ENCODE measurements around the gene RING1. TPM values are rescaled to one million over a fixed set of nuclear protein-coding genes. Genes with fewer than 3 reads are reported as not detected.

The RING1 gene
- total RNA-seq, 8 experiments from 2014 or later = 17.2 to 43.0 (median 34.5) TPM

DNA sequence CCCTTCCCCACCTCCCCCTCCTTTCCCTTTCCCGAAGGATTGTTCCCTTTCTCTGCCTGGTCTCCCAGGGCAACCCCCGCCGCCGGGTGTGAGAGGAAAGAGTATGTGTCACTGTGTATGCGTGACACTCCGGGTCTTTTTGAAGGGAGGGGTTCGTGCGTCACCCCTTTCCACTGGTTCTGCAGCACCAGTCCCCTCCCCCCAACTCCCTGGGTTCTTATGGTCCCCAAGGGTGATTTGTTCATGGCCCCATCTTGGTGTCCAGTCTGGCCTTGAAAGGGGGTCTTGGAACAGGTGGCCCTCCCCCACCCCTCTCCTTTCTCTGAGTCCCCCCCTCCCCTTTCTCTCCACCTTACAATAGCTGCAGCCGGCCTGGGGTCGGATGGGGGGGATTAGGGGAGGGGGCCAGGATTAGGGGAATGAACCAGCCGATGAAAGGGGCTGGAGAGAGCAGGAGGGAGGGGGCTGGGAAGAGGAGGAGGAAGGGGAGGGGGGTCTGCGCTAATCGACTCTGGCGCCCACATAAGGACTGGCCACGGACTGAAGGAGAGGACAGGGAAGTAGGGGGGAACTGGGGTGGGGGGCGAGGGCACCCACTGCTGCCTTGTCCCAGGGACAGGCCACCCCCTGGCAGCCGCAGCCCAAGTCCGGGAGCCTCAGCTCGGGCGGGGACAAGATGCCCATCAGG lies 1.3 kb upstream of the RING1 start:
- in situ Hi-C loops (cut with MboI; ENCODE audit: low pct_unique_long_range_greater_than_20kb in 2 of 9, low sequenced_read_pairs in 9 of 9, unreplicated experiment in 9 of 9) = no loop called here
- peak in 7 of 8 experiments; percentile 7 to 67 (median 63) for ATAC-seq (replicated peaks in 6 of 8)
- WGBS, 10 experiments = 0% methylated on average over 1 of the region's 20 CpGs; no CpG with 5 or more reads in 9 of the 10 experiments
- H3K27ac ChIP-seq = peak overlapping the region; percentile 95 to 99
- peak overlapping the region; percentile 80 to 93 (median 84) for H3K4me3 ChIP-seq
- H3K4me1 ChIP-seq (replicated peaks in 1 of 2) = peaks cover 28 to 36% of the 10 kb centered on the region in 2 donors

DNA sequence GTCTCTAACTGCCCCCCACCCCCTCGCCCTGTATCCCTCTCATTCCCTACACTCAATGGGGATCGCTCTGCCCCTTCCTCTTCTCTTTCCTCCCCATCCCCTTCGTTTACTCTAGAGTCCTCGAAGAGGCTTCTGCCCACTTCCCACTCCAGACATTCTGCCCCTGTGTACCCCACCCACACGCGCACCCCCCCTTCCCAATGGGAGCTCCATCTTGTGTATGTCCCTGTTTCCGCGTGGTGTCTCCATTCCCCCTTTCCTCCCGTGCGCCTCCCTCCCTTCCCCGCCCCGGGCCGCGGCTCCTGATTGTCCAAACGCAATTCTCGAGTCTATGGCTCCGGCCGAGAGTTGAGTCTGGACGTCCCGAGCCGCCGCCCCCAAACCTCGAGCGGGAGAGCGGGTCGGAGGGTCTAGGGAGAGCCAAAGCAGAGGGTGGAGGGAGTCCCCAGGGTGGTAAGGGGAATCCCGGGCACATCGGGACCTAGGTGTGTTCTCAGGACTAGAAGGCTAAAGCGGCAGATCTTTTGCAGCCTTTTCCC lies 679 bp upstream of the RING1 start:
- WGBS, 10 experiments = 0% methylated on average over 4 of the region's 29 CpGs; no CpG with 5 or more reads in 9 of the 10 experiments
- in situ Hi-C loops (cut with MboI; ENCODE audit: low pct_unique_long_range_greater_than_20kb in 2 of 9, low sequenced_read_pairs in 9 of 9, unreplicated experiment in 9 of 9) = no loop called here
- peaks cover 26 to 39% of the 10 kb centered on the region in 2 donors for H3K4me1 ChIP-seq (replicated peaks in 1 of 2)

DNA sequence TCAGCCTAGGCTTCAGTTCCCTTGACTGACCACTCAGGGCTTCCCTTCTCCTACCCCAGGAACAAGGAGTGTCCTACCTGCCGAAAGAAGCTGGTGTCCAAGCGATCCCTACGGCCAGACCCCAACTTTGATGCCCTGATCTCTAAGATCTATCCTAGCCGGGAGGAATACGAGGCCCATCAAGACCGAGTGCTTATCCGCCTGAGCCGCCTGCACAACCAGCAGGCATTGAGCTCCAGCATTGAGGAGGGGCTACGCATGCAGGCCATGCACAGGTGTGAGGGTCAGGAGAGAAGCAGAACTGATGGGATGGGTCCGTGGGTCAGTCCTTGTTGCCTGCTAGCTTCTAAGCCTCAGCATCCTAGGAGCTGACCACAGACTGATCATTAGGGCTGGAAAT lies 1.6 kb downstream of the RING1 start:
- Histone ChIP-seq H3K27ac (no peak overlapping the region), H3K4me3 (no peak overlapping the region), H3K4me1 (replicated peaks in 1 of 2) (peaks cover 31 to 44% of the 10 kb centered on the region in 2 donors)
- ATAC-seq (replicated peaks in 6 of 8) = no peak
- 80 to 100% (median 100%) methylated on average over 2 to 4 of the region's 10 CpGs; no CpG with 5 or more reads in 3 of the 10 experiments for WGBS, 10 experiments
- in situ Hi-C loops (cut with MboI; ENCODE audit: low pct_unique_long_range_greater_than_20kb in 2 of 9, low sequenced_read_pairs in 9 of 9, unreplicated experiment in 9 of 9) = no loop called here

More for the DNA sequence above, 679 bp upstream of the RING1 start:
- Histone ChIP-seq H3K4me3 (peak overlapping the region; percentile 80 to 93 (median 84)), H3K27ac (peak overlapping the region; percentile 95 to 99)
- ATAC-seq (replicated peaks in 6 of 8) = peak in 6 of 8 experiments; percentile 0 to 39 (median 7)

DNA sequence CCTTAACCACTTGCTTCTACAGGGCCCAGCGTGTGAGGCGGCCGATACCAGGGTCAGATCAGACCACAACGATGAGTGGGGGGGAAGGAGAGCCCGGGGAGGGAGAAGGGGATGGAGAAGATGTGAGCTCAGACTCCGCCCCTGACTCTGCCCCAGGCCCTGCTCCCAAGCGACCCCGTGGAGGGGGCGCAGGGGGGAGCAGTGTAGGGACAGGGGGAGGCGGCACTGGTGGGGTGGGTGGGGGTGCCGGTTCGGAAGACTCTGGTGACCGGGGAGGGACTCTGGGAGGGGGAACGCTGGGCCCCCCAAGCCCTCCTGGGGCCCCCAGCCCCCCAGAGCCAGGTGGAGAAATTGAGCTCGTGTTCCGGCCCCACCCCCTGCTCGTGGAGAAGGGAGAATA lies 2.8 kb downstream of the RING1 start:
- Histone ChIP-seq H3K27ac (no peak overlapping the region), H3K4me3 (no peak overlapping the region), H3K4me1 (replicated peaks in 1 of 2) (peaks cover 19 to 31% of the 10 kb centered on the region in 2 donors)
- ATAC-seq (replicated peaks in 6 of 8) = no peak
- 63 to 79% methylated on average over 4 of the region's 17 CpGs; no CpG with 5 or more reads in 8 of the 10 experiments for WGBS, 10 experiments
- in situ Hi-C loops (cut with MboI; ENCODE audit: low pct_unique_long_range_greater_than_20kb in 2 of 9, low sequenced_read_pairs in 9 of 9, unreplicated experiment in 9 of 9) = no loop called here

DNA sequence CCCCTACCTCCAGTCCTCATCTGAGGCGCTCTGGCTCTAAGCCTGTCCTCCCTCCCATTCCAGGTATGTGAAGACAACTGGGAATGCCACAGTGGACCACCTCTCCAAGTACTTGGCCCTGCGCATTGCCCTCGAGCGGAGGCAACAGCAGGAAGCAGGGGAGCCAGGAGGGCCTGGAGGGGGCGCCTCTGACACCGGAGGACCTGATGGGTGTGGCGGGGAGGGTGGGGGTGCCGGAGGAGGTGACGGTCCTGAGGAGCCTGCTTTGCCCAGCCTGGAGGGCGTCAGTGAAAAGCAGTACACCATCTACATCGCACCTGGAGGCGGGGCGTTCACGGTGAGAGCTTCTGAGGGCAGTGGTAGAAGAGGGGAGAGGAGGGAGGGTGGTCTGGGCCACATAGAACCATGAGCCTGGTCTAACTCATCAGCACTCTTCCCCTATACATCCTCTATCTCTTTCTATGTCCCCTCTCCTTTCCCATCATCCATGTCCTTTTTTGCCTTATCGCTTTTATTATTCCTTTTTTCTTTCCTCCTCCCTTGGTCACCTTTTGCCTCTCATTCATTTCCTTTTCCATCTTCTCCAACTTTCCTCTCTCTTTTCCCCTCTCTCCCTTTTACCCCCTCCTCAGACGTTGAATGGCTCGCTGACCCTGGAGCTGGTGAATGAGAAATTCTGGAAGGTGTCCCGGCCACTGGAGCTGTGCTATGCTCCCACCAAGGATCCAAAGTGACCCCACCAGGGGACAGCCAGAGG lies 3.5 kb downstream of the RING1 start:
- in situ Hi-C loops (cut with MboI; ENCODE audit: low pct_unique_long_range_greater_than_20kb in 2 of 9, low sequenced_read_pairs in 9 of 9, unreplicated experiment in 9 of 9) = no loop called here
- peaks cover 14 to 25% of the 10 kb centered on the region in 2 donors for H3K4me1 ChIP-seq (replicated peaks in 1 of 2)
- no peak for ATAC-seq (replicated peaks in 6 of 8)
- 71 to 91% (median 80%) methylated on average over 3 to 9 of the region's 18 CpGs; no CpG with 5 or more reads in 1 of the 10 experiments for WGBS, 10 experiments
- no peak overlapping the region for H3K4me3 ChIP-seq
- no peak overlapping the region for H3K27ac ChIP-seq

DNA sequence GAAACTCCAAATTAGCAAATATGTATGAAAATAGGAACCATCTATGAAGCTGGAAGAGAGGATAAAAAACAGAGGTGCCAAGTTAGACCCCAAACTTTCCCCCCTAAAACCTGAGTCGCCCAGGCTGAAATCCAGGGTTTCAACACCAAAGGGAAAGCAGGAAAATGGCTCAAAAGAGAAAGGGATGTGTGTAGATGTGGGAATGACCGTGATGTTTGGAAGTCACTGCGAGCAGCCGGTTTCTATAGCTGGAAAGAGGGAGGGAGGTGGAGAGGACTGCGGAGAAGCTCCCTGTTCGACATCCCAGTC lies 4.5 kb downstream of the RING1 start:
- ATAC-seq (replicated peaks in 6 of 8) = no peak
- Histone ChIP-seq H3K4me3 (peak overlapping the region; percentile 13 to 42 (median 36)), H3K27ac (no peak overlapping the region), H3K4me1 (replicated peaks in 1 of 2) (peaks cover 14 to 25% of the 10 kb centered on the region in 2 donors)
- 0 to 20% (median 0%) methylated on average over 1 to 4 of the region's 6 CpGs; no CpG with 5 or more reads in 3 of the 10 experiments for WGBS, 10 experiments
- in situ Hi-C loops (cut with MboI; ENCODE audit: low pct_unique_long_range_greater_than_20kb in 2 of 9, low sequenced_read_pairs in 9 of 9, unreplicated experiment in 9 of 9) = no loop called here

DNA sequence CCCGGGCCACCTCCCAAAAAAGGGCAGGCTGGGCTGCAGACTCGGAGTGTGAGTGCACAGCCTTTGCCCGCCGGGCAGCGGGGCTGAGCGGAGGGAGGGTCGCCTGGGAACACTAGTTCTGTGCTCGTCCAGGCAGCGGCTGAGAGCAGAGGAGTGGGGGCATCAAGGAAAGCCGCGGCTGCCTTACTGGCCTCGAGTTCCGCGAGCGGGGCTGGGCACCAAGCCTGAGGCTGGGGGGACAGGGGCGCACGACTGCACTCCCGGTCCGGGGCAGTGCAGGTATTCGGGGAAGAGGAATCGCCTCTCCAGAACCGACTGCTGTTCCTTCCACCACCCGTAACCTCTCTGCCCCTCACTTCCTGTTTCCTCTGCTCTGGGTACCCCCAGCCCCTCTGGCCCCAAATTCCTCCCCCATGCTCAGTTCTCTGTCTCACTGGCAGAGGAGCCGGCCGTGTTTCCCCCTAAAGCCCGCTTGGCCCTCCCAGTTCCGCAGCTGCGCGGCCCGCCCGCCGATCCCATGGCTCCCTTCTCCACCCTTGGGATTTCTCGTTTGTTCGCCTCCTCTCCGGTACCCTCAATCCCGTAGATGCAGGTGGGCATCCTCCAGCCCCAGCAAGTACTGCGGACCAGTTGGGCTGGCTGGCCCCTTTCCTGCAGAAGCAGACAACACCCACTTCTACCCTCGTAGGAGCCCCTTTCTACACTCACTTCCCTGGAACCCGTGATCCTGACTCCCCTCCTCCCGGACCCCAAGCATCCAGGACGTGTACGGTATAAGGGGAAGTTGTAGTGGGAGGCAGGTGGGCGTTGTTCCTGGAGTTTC lies 5.1 kb downstream of the RING1 start:
- H3K4me3 ChIP-seq = peak overlapping the region; percentile 13 to 42 (median 36)
- WGBS, 10 experiments = 0 to 40% (median 0%) methylated on average over 1 to 5 of the region's 43 CpGs; no CpG with 5 or more reads in 5 of the 10 experiments
- peak overlapping the region in 1 of 2 donors; percentile 36 for H3K27ac ChIP-seq
- peak; percentile 28 to 52 (median 44) for ATAC-seq (replicated peaks in 6 of 8)
- in situ Hi-C loops (cut with MboI; ENCODE audit: low pct_unique_long_range_greater_than_20kb in 2 of 9, low sequenced_read_pairs in 9 of 9, unreplicated experiment in 9 of 9) = no loop called here
- peaks cover 14 to 25% of the 10 kb centered on the region in 2 donors for H3K4me1 ChIP-seq (replicated peaks in 1 of 2)

DNA sequence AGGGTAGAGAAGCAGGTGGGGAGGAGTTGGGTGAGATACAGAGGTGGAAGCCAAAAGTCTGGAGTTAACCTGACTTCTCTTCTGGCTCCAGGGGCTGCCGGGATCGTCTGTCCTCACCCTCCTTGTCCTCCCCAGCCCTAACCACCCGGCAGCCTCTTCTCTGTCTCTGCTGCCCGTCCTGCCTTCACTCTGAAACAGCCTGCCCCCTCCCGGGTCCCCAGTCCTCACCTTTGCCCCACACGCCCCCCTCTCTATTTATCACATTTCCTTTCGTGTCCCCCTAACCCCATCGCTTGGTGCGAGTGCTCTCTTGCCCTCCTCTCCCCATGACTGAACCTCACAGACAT lies 5.7 kb downstream of the RING1 start:
- ATAC-seq (replicated peaks in 6 of 8) = peak in 6 of 8 experiments; percentile 3 to 25 (median 11)
- peak overlapping the region in 4 of 5 donors; percentile 24 to 42 (median 36) for H3K4me3 ChIP-seq
- in situ Hi-C loops (cut with MboI; ENCODE audit: low pct_unique_long_range_greater_than_20kb in 2 of 9, low sequenced_read_pairs in 9 of 9, unreplicated experiment in 9 of 9) = no loop called here
- 73% methylated on average over 3 of the region's 9 CpGs; no CpG with 5 or more reads in 9 of the 10 experiments for WGBS, 10 experiments
- peaks cover 14 to 24% of the 10 kb centered on the region in 2 donors for H3K4me1 ChIP-seq (replicated peaks in 1 of 2)
- peak overlapping the region in 1 of 2 donors; percentile 36 for H3K27ac ChIP-seq

DNA sequence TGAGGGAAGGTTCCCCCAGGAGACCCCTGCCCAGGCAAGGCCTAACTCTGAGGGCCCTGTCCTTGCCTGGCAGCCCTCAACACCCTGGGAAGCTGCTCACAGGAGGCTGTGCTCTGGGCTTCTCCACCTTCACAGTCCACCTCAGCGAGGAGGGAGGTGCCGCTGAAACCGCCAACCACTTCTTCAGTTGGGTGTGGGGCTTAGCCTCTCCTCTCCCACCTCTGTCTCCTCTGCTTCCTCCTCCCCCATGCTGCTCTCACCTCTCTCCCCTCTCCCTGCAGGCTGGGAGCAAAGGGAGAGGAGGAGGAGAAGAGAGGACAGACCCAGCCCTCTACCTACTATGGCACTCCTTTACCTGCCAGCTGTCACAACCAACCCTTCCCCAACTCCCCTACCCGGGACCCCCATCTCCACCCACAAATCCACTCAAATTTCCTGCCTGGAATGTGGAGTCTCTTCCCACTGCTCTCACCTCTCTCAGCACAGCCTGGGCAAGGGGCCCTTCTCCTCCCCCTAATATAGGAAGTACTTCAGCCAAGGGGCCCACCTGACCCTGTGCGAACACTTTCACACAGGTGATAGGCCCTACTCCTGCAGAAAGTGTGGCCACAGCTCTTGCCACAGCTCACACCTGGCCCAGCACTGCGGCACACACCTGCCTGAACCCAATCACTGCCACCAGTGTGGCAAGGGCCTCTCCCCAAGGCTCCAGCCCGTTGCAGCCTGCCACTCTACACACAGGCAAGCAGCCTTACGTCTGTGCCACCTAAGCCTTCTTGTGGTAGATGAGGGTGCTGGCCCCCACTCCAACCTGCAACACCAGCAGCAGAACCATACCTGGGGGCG lies 7.2 kb downstream of the RING1 start:
- Histone ChIP-seq H3K4me3 (no peak overlapping the region), H3K27ac (no peak overlapping the region)
- 40 to 81% (median 71%) methylated on average over 3 to 4 of the region's 9 CpGs; no CpG with 5 or more reads in 7 of the 10 experiments for WGBS, 10 experiments

DNA sequence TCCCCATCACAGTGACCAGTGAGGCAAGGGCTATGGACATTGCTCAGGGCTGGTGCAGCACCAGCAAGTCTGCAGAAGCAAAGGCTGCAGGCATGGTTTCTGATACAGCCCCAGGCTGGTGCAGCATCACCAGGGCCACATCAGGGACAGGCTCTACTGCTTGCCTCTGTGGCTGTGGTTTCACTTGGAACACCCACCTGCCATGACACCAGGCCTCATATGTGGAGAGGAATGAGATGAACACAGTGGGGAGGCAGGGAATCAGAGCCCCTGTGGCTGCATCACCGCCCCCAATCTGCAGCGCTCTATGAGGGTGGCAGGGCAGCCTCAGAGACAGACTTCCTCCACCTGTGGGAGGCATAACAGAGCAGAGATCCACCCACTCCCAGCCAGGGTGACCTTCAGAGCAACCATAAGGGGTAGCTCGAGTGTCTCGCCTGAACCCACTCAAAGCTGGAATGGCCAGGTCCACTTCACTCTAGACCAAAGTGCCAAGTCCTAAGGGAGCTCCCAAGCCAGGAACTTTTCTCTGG lies 7.9 kb downstream of the RING1 start:
- in situ Hi-C loops (cut with MboI; ENCODE audit: low pct_unique_long_range_greater_than_20kb in 2 of 9, low sequenced_read_pairs in 9 of 9, unreplicated experiment in 9 of 9) = no loop called here
- 80 to 100% (median 92%) methylated on average over 1 to 2 of the region's 4 CpGs; no CpG with 5 or more reads in 6 of the 10 experiments for WGBS, 10 experiments
- H3K4me1 ChIP-seq (replicated peaks in 1 of 2) = peaks cover 14 to 19% of the 10 kb centered on the region in 2 donors
- no peak for ATAC-seq (replicated peaks in 6 of 8)
- no peak overlapping the region for H3K4me3 ChIP-seq
- H3K27ac ChIP-seq = no peak overlapping the region

More for the DNA sequence above, 7.2 kb downstream of the RING1 start:
- in situ Hi-C loops (cut with MboI; ENCODE audit: low pct_unique_long_range_greater_than_20kb in 2 of 9, low sequenced_read_pairs in 9 of 9, unreplicated experiment in 9 of 9) = no loop called here
- ATAC-seq (replicated peaks in 6 of 8) = peak in 2 of 8 experiments; percentile 1 to 2
- H3K4me1 ChIP-seq (replicated peaks in 1 of 2) = peaks cover 14 to 19% of the 10 kb centered on the region in 2 donors

DNA sequence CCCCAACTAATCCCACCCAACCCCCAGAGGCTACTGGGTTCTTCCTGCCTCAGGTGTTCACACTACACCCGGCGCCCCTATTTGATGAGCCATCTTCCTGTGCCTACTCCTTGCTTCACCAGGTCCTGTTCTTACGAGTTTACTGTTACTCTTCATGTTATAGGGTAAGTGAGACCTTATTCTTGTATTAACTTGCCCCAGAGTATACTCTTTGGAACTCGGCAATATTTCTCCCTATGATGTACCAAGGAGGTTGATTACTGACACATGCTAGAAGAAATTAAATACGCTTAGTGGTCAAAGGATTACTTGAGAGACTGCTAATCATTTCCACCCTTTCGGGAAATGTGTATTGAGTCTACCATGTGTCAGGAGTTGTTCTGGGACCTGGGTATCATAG lies 8.9 kb downstream of the RING1 start:
- WGBS, 10 experiments = 17 to 100% (median 71%) methylated on average over 1 to 4 of the region's 6 CpGs; no CpG with 5 or more reads in 1 of the 10 experiments
- in situ Hi-C loops (cut with MboI; ENCODE audit: low pct_unique_long_range_greater_than_20kb in 2 of 9, low sequenced_read_pairs in 9 of 9, unreplicated experiment in 9 of 9) = no loop called here
- H3K4me3 ChIP-seq = no peak overlapping the region
- no peak for ATAC-seq (replicated peaks in 6 of 8)
- peaks cover 14 to 16% of the 10 kb centered on the region in 2 donors for H3K4me1 ChIP-seq (replicated peaks in 1 of 2)
- H3K27ac ChIP-seq = no peak overlapping the region
